GM21619 (cell line): ENCODE results near the gene GMPR.

Experiments
- ATAC-seq: cut with Tn5 transposase; IDR thresholded peaks from one replicate; pipeline ENCODE4 v1.9.1; 2021; ENCODE audit not compliant: unreplicated experiment

Gene GMPR

GRCh38 chr6:16324606-16325225 lies 86.3 kb downstream of the GMPR start:
- ATAC-seq = no peak

DNA sequence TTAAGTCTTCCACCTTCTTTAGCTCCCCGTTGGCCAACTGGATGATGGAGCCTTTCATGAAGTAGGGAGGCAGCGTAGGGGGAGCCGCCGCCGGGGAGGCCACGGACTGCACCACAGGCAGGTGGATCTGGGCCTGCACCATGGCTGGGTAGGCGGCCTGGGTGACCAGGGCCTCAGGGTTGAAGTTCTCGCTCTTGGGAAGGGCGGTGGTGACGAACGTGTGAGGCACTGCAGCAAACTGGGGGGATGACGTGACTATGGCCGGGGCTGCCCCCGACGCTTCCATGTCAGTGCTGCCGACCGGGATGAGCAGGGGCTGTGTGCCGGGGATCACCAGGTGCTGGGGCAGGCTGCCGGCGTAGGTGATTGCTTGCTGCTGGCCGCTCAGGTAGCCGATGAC lies 88.1 kb downstream of the GMPR start:
- ATAC-seq = no peak

- ATAC-seq = no peak
Observed at GRCh38 chr6:16326971-16327776, 88.8 kb downstream of the GMPR start.

GRCh38 chr6:16327777-16328325 lies 89.5 kb downstream of the GMPR start:
- no peak for ATAC-seq

- ATAC-seq = no peak
Observed at GRCh38 chr6:16329233-16329632, 90.8 kb downstream of the GMPR start.

- ATAC-seq = peak; percentile 41
Observed at GRCh38 chr6:16331384-16332174, 93.2 kb downstream of the GMPR start.

DNA sequence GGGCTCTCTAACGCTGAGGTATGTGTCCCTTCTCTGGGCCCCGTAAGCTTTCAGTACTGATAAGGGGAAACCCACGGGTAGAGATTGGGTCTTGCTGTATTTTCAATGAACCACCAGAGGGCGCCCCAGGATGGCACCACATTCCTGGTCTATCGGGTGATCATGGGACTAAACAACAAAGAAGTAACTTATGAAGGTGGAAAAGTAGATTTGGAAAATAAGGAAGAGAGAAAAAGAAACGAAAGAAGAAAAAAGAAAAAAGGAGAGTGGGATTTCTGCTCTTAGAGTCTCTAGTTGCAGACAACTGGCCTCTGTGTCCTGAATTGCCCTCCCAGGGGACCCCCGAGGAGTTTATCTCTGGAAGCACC lies 93.8 kb downstream of the GMPR start:
- peak; percentile 83 for ATAC-seq

GRCh38 chr6:16333580-16333979 lies 95.2 kb downstream of the GMPR start:
- ATAC-seq = no peak

DNA sequence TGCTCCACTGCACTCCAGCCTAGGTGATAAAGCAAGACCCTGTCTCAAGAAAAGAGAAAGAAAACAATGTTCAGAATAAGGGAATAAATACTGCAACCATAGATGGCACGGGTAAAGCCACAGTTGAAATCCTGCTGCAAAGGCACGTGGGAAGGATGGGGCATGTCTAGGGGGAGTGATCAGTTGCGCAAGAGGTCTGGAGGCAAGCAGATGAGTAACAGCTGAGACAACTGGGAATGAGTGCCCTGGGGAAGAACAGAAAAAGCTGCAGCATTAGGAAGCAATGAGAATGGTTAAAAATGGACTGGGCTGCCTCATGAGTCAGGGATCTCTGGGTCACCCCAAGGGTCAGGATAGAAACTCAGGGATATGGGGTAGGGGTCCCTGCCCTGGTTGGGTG lies 96.3 kb downstream of the GMPR start:
- no peak for ATAC-seq

GRCh38 chr6:16335176-16335575 lies 96.8 kb downstream of the GMPR start:
- no peak for ATAC-seq

DNA sequence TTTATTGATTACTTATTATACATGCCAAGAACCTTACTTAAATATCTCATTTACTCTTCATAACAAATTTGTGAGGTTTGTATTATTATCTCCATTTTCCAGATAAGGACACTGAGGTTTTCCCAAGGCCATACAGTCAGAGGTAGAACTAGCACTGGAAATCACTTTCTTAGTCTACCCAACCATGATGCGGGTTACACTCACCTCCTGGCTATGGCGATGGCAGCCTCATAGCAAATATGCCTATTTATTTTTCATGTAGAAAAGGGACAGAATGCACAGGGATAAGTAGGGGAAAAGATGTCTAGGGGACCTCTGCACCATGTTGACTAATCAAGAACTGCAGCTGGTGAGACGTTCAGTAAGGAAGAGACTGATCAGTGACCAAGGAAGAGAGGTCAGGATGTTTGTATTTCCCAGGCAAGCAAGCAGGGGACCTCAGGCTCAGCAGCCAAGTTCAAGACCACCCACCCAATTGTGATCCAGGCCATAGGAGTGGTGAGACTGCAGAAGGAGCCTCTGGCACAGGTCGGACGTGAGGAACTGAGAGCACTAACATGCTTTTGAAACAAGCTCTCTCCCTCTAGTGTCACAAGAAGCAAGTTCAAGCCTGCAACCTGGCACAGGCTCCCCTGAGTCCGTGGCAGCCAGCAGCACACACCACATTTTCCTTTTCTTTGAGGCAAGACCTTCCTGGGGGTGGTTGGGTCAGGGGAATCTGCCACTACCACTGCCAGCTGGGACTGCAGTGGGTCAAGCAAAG lies 97.8 kb downstream of the GMPR start:
- ATAC-seq = no peak

- ATAC-seq = no peak
Observed at GRCh38 chr6:16336911-16337294, 98.5 kb downstream of the GMPR start.

DNA sequence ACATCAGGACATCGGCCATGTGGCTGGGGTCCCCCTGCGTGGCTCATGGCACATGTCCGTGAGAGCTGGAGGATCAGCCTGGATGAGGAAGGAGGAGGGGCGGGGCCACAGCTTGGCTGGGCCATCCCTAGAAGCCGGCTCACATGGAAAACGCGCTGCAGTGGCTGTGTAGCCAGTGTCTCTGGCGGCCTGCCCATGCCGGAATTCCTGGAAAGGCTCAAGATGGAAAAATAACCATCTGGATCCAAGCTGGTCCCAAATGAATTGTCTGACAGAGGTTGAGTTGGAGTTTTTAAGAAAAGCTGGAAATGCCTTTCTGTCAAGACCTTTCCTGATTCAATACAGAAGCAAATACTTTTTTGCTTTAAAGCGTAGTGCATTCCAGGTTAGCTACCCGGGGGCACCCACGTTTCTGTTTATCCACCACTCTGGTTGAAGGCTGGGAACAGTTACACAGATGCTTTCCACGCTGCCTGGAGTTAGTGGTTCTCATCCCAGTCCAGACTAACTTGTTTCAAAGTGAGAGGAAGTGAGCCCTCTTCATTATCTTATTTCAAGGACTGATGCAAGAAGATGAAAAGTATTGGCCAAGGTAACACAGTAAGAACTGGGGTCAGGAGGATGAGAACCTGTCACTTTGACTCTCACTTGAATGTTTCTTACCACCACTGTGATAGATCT lies 99.0 kb downstream of the GMPR start:
- no peak for ATAC-seq

GRCh38 chr6:16338577-16339264 lies 100.3 kb downstream of the GMPR start:
- ATAC-seq = no peak

DNA sequence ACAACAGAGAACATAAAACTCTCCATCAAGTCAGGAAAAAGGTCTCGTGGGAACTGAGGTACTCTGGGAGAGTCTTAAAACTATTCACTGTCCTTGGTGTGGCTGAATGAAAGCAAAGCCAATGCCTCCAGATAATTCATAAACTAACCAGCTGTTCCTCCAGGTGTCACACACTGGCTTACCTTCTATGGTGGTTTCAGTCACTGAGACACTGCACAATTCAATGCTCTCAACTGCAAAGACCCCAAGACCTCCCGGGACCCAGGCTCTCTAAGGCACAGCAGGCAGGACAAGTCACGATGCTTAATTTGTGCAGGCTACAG lies 100.8 kb downstream of the GMPR start:
- no peak for ATAC-seq

GRCh38 chr6:16343593-16343992 lies 105.2 kb downstream of the GMPR start:
- ATAC-seq = no peak

DNA sequence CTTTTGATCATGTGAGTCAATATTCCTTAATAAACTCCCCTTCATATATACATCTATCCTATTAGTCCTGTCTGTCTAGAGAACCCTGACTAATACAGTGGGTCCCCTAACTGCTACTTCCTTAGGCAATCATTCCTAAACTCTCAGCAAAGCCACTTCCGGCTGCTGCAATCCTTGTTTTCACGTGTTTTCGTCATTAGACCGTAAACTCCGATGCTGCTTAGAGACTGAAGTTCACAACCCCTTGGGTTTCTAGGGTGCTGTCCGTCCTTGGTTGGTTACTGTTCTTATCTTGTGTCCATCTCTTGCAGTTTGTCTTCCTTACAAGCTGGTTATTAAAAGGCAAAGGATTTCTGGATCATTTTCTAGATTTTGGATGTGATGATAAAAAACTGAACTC lies 106.4 kb downstream of the GMPR start:
- ATAC-seq = no peak
